Panc1 (cell line): ENCODE measurements around the gene PABPN1. TPM values are rescaled to one million over a fixed set of nuclear protein-coding genes. Genes with fewer than 3 reads are reported as not detected.

ENCODE experiments used
- ATAC-seq: fragments of 200-7000 bp; cut with Tn5 transposase; 2 replicates; pipeline ENCODE4 v1.9.1; 2020; ENCODE audit warnings: mild to moderate bottlenecking, moderate library complexity
- BruUV-seq: library from RNA; stranded (reverse); fragments of 400-500 nt; replicated peaks from 2 replicates; lab custom pipeline; 2021; lab: Mats Ljungman, UMichigan
- CTCF ChIA-PET: fragments of 300-600 bp; sonication (Branson Sonifier 250); formaldehyde crosslinking; loops from one replicate; lab custom pipeline; 2022; ENCODE audit warnings: antibody characterized with exemption; lab: Charles Lee
- POLR2A ChIA-PET: fragments of 300-600 bp; sonication (Branson Sonifier 250); formaldehyde crosslinking; loops from one replicate; lab custom pipeline; 2022; ENCODE audit warnings: antibody characterized with exemption; lab: Charles Lee
- DNase-seq: peaks from one replicate; pipeline ENCODE4 v3.0.0-alpha.2; 2010; ENCODE audit warnings: low read depth, low spot score
- H3K27ac ChIP-seq: 2 replicates; pipeline ENCODE4 v1.5.1; 2011; ENCODE audit warnings: mild to moderate bottlenecking, low read length, inconsistent platforms
- H3K27me3 ChIP-seq: fragments of 200-500 bp; sonication (Bioruptor generic); 2 replicates; pipeline ENCODE4 v1.6.0; 2014; ENCODE audit warnings: low read length, inconsistent platforms; ENCODE audit not compliant: control insufficient read depth, insufficient read depth
- H3K36me3 ChIP-seq: fragments of 200-500 bp; sonication (Bioruptor generic); 2 replicates; pipeline ENCODE4 v1.5.1; 2014; ENCODE audit warnings: inconsistent platforms, mild to moderate bottlenecking, low read length, moderate library complexity; ENCODE audit not compliant: control insufficient read depth, insufficient read depth
- H3K4me1 ChIP-seq: 2 replicates; pipeline ENCODE4 v1.5.1; 2011; ENCODE audit warnings: inconsistent platforms, mild to moderate bottlenecking, low read length, moderate library complexity; ENCODE audit not compliant: control insufficient read depth, insufficient read depth
- H3K4me3 ChIP-seq, 2 experiments: 2 replicates each; pipeline ENCODE4 v1.5.1; 2011 to 2012; ENCODE audit warnings: low read depth in 2 of 2, low read length in 2 of 2, mild to moderate bottlenecking in 2 of 2, inconsistent platforms in 1 of 2, moderate library complexity in 1 of 2
- H3K9me3 ChIP-seq: fragments of 200-500 bp; sonication (Bioruptor generic); 2 replicates; pipeline ENCODE4 v1.5.1; 2014; ENCODE audit warnings: low read depth, mild to moderate bottlenecking, inconsistent platforms, low read length, moderate library complexity; ENCODE audit not compliant: control insufficient read depth, insufficient read depth
- CTCF ChIP-seq: fragments of 450-650 bp; IDR thresholded peaks from 2 replicates; pipeline ENCODE4 v1.5.1; 2017; ENCODE audit warnings: mild to moderate bottlenecking
- POLR2AphosphoS5 ChIP-seq: IDR thresholded peaks from 2 replicates; pipeline ENCODE4 v1.6.1; 2012; ENCODE audit warnings: mild to moderate bottlenecking, low read depth, low read length, moderate library complexity
- REST ChIP-seq, 2 experiments: IDR thresholded peaks; 2 replicates each; pipeline ENCODE4 v1.6.1; 2011 to 2012; ENCODE audit warnings: low read depth in 2 of 2, control low read depth in 1 of 2, low read length in 1 of 2, mild to moderate bottlenecking in 1 of 2, moderate library complexity in 1 of 2; ENCODE audit not compliant: insufficient read depth in 1 of 2
- SIN3A ChIP-seq: IDR thresholded peaks from 2 replicates; pipeline ENCODE4 v1.6.1; 2012; ENCODE audit warnings: low read depth, mild to moderate bottlenecking, low read length, moderate library complexity, borderline replicate concordance; ENCODE audit not compliant: insufficient read depth
- TCF7L2 ChIP-seq: IDR thresholded peaks from 2 replicates; pipeline ENCODE4 v1.6.1; 2011; ENCODE audit warnings: mild to moderate bottlenecking, low read depth, low read length, inconsistent platforms
- in situ Hi-C: cut with HindIII; loops from 2 replicates; pipeline ENCODE4 v1.10.0; 2016; ENCODE audit warnings: low sequenced_read_pairs, low pct_unique_long_range_greater_than_20kb
- intact Hi-C: fragments of 100-400 bp; cut with micrococcal nuclease; formaldehyde crosslinking; loops from one replicate; pipeline ENCODE4 v1.10.0; 2022; ENCODE audit not compliant: unreplicated experiment
- total RNA-seq: library from RNA; stranded (reverse); gene quantifications from one replicate; pipeline ENCODE4 v1.2.1, GENCODE V29; 2021; ENCODE audit not compliant: unreplicated experiment

Gene PABPN1
- total RNA-seq, 1 experiment from 2014 or later: 159 TPM

- BruUV-seq: no TSS peak
- CTCF ChIA-PET: interaction anchor here (0.6 to 0.7 kb wide), 2 partner anchors 26 to 247 kb away, joined by 3 read pairs; no protein-coding TSS in a partner anchor
Measured at GRCh38 chr14:23296012-23296777, 25.1 kb upstream of the PABPN1 start.

GRCh38 chr14:23297096-23297495 lies 24.2 kb upstream of the PABPN1 start:
- H3K27ac ChIP-seq: no peak overlapping the region
- no TSS peak for BruUV-seq
- DNase-seq: no peak
- no peak overlapping the region for H3K4me3 ChIP-seq
- ATAC-seq: no peak
- peaks cover 7% of the 10 kb centered on the region for H3K4me1 ChIP-seq
- intact Hi-C loops (no loop called here), in situ Hi-C loops (no loop called here)
- CTCF ChIA-PET: no interaction called here
- no peaks in the 10 kb centered on the region for H3K27me3 ChIP-seq
- H3K36me3 ChIP-seq: no peaks in the 10 kb centered on the region
- POLR2A ChIA-PET: no interaction called here
- TF ChIP-seq REST (IDR thresholded peaks at IDR 0.05; ENCODE audit: insufficient read depth in 1 of 2, low read depth in 2 of 2, low read length in 1 of 2) (no peak), SIN3A (no peak), TCF7L2 (no peak), POLR2AphosphoS5 (no peak), CTCF (no peak)
- H3K9me3 ChIP-seq: no peaks in the 10 kb centered on the region

More at GRCh38 chr14:23296012-23296777, 25.1 kb upstream of the PABPN1 start:
- H3K27me3 ChIP-seq: no peaks in the 10 kb centered on the region
- POLR2A ChIA-PET: interaction anchor here (0.6 kb wide), 2 partner anchors 42 to 113 kb away, joined by 3 read pairs; partner anchors contain the start of gene SLC7A8
- H3K36me3 ChIP-seq: no peaks in the 10 kb centered on the region
- DNase-seq (no peak), ATAC-seq (no peak)
- H3K4me1 ChIP-seq: peaks cover 7% of the 10 kb centered on the region
- H3K9me3 ChIP-seq: no peaks in the 10 kb centered on the region
- intact Hi-C loops (no loop called here), in situ Hi-C loops (no loop called here)
- no peak overlapping the region for H3K27ac ChIP-seq
- TF ChIP-seq REST (IDR thresholded peaks at IDR 0.05; ENCODE audit: insufficient read depth in 1 of 2, low read depth in 2 of 2, low read length in 1 of 2) (no peak), TCF7L2 (no peak), SIN3A (no peak), CTCF (no peak), POLR2AphosphoS5 (no peak)
- no peak overlapping the region for H3K4me3 ChIP-seq
